Neural cell (in vitro differentiated cells): ENCODE measurements around the gene PRR15L. TPM values are rescaled to one million over a fixed set of nuclear protein-coding genes. Genes with fewer than 3 reads are reported as not detected.

Experiments used
- H2AFZ ChIP-seq: fragments of 200-600, 300-800 bp; sonication (generic), shearing (Covaris generic); 2 replicates; pipeline ENCODE4 v1.6.0; 2014; ENCODE audit warnings: low read depth, mild to moderate bottlenecking, antibody characterized with exemption, low read length, moderate library complexity
- H3F3A ChIP-seq: fragments of 200-600 bp; shearing (Covaris generic); 2 replicates; pipeline ENCODE4 v1.6.1; 2016; ENCODE audit warnings: mild to moderate bottlenecking, moderate library complexity, mixed read lengths, antibody characterized with exemption, low read length; ENCODE audit not compliant: insufficient read depth, poor library complexity, severe bottlenecking
- H3K27ac ChIP-seq: fragments of 200-600, 300-800 bp; sonication (generic), shearing (Covaris generic); 2 replicates; pipeline ENCODE4 v1.5.1; 2014; ENCODE audit warnings: mild to moderate bottlenecking, low read length, moderate library complexity
- H3K27me3 ChIP-seq: fragments of 300-800, 200-600 bp; sonication (generic), shearing (Covaris generic); 2 replicates; pipeline ENCODE4 v1.6.0; 2014; ENCODE audit warnings: mild to moderate bottlenecking, low read depth, low read length, moderate library complexity; ENCODE audit not compliant: insufficient read depth
- H3K36me3 ChIP-seq: fragments of 300-800, 200-600 bp; sonication (generic), shearing (Covaris generic); 2 replicates; pipeline ENCODE4 v1.5.1; 2014; ENCODE audit warnings: mild to moderate bottlenecking, antibody characterized with exemption, low read length, moderate library complexity; ENCODE audit not compliant: insufficient read depth
- H3K4me2 ChIP-seq: fragments of 300-800, 200-600 bp; sonication (generic), shearing (Covaris generic); 2 replicates; pipeline ENCODE4 v1.6.0; 2014; ENCODE audit warnings: mild to moderate bottlenecking, low read length
- H3K4me3 ChIP-seq: fragments of 300-800, 200-600 bp; sonication (generic), shearing (Covaris generic); 2 replicates; pipeline ENCODE4 v1.5.1; 2014; ENCODE audit warnings: mild to moderate bottlenecking, low read length, moderate library complexity
- H3K79me2 ChIP-seq: fragments of 200-600 bp; shearing (Covaris generic); replicated peaks from 2 replicates; pipeline ENCODE4 v1.6.0; 2014; ENCODE audit warnings: mild to moderate bottlenecking, low read length, moderate library complexity; ENCODE audit not compliant: insufficient read depth
- H3K9ac ChIP-seq: fragments of 300-800, 200-600 bp; sonication (generic), shearing (Covaris generic); 2 replicates; pipeline ENCODE4 v1.6.1; 2016; ENCODE audit warnings: mild to moderate bottlenecking, low read length, mixed read lengths
- H3K9me2 ChIP-seq: fragments of 200-600 bp; shearing (Covaris generic); 2 replicates; pipeline ENCODE4 v1.6.1; 2016; ENCODE audit warnings: mild to moderate bottlenecking, low read length, mixed read lengths; ENCODE audit not compliant: insufficient read depth
- H3K9me3 ChIP-seq: fragments of 200-600, 300-800 bp; sonication (generic), shearing (Covaris generic); 2 replicates; pipeline ENCODE4 v1.6.1; 2016; ENCODE audit warnings: mild to moderate bottlenecking, mixed run types, low read length, moderate library complexity, mixed read lengths
- H4K20me1 ChIP-seq: fragments of 200-600 bp; shearing (Covaris generic); 2 replicates; pipeline ENCODE4 v1.6.1; 2016; ENCODE audit warnings: mild to moderate bottlenecking, mixed run types; ENCODE audit not compliant: insufficient read depth
- EP300 ChIP-seq: fragments of 450-650 bp; conservative IDR thresholded peaks from 2 replicates; pipeline ENCODE4 v1.6.1; 2014; ENCODE audit warnings: antibody characterized with exemption, mild to moderate bottlenecking, moderate library complexity; ENCODE audit not compliant: poor library complexity, severe bottlenecking
- EZH2 ChIP-seq: fragments of 200-600, 300-800 bp; shearing (Covaris generic), sonication (generic); IDR thresholded peaks from 2 replicates; pipeline ENCODE4 v1.6.1; 2014; ENCODE audit warnings: antibody characterized with exemption, low read length, borderline replicate concordance, mild to moderate bottlenecking; ENCODE audit not compliant: insufficient read depth, poor library complexity, severe bottlenecking
- MXI1 ChIP-seq: fragments of 450-650 bp; conservative IDR thresholded peaks from 2 replicates; pipeline ENCODE4 v1.6.1; 2014; ENCODE audit warnings: antibody characterized with exemption, mild to moderate bottlenecking; ENCODE audit not compliant: poor library complexity, severe bottlenecking
- POLR2AphosphoS5 ChIP-seq: IDR thresholded peaks from 2 replicates; pipeline ENCODE4 v1.6.1; 2012
- RAD21 ChIP-seq: fragments of 450-650 bp; conservative IDR thresholded peaks from 2 replicates; pipeline ENCODE4 v1.6.1; 2014; ENCODE audit warnings: antibody characterized with exemption, mild to moderate bottlenecking, moderate library complexity
- REST ChIP-seq: IDR thresholded peaks from 2 replicates; pipeline ENCODE4 v1.6.1; 2012; ENCODE audit warnings: borderline replicate concordance
- SMC3 ChIP-seq: fragments of 450-650 bp; conservative IDR thresholded peaks from 2 replicates; pipeline ENCODE4 v1.6.1; 2014; ENCODE audit warnings: antibody characterized with exemption, mild to moderate bottlenecking, moderate library complexity; ENCODE audit not compliant: poor library complexity
- TAF1 ChIP-seq: IDR thresholded peaks from 2 replicates; pipeline ENCODE4 v1.6.1; 2012; ENCODE audit warnings: low read depth
- polyA plus RNA-seq: library from polyadenylated mRNA; depleted of rRNA; stranded (reverse); fragments of >200 nt; gene quantifications from 2 replicates; pipeline ENCODE4 v1.2.3, GENCODE V29; 2014
- TF ChIP-seq, protein P1 (sequence below): fragments of 450-650 bp; IDR thresholded peaks from 2 replicates; pipeline ENCODE4 v1.5.1; 2014; ENCODE audit warnings: antibody characterized with exemption, mild to moderate bottlenecking, moderate library complexity; ENCODE audit not compliant: poor library complexity, severe bottlenecking

The PRR15L gene
- polyA plus RNA-seq, 1 donor from 2014 or later: not detected

DNA sequence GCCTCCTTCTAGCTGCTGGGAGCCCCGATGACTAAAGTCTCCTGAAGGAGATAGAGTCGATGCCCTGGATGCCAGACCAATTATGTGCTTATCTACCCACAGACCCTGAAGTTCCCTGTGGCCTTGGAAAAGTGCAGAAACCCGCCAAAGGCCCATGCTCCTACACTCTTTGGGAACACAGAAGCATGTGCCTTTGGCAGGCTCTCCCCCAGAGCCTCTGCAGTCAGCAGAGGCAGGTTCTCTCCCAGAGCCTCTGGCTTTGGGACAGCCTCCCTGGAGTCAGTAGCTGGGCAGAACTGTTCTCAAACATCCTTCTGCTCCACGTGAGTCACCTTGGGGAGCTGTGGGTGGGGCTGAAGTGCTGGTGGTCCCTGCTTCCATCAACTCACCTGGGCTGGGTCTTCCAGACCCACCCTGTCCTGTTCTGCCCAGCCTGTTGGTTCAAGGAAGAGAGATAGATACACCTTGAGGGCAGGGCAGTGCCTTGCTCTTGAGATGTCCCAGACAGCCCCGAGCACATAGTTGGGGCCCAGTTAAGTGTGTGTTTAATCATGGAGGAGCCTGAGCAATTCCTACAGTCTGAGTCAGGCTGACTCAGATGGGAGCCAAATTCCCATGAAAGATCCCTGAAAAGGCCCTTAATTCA is 10.0 kb upstream of the PRR15L start:
- no peak overlapping the region for H2AFZ ChIP-seq
- no peak overlapping the region for H3K9ac ChIP-seq
- no peak overlapping the region for H3K4me2 ChIP-seq

DNA sequence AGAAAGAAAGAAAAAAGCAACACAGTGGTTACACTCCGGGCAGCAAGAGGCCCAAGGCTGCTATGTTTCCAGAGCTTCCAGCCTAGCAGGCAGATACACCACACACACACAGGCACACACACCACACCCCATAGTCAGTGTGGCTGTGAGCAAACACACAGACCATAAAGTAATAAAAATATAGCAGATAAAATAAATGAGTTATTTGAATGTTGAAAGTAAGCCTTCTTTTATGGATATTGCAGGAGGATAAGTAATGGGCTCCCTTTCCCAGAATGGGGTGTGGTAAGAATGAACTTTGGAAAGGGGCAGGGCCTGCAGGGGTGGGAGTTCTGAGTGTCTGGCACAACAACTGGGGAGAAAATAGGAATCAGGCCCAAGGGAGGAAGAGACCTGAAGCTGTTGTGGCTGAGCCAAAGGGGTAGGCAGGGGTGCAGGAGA is 8.4 kb upstream of the PRR15L start:
- TF ChIP-seq, protein P1, sequence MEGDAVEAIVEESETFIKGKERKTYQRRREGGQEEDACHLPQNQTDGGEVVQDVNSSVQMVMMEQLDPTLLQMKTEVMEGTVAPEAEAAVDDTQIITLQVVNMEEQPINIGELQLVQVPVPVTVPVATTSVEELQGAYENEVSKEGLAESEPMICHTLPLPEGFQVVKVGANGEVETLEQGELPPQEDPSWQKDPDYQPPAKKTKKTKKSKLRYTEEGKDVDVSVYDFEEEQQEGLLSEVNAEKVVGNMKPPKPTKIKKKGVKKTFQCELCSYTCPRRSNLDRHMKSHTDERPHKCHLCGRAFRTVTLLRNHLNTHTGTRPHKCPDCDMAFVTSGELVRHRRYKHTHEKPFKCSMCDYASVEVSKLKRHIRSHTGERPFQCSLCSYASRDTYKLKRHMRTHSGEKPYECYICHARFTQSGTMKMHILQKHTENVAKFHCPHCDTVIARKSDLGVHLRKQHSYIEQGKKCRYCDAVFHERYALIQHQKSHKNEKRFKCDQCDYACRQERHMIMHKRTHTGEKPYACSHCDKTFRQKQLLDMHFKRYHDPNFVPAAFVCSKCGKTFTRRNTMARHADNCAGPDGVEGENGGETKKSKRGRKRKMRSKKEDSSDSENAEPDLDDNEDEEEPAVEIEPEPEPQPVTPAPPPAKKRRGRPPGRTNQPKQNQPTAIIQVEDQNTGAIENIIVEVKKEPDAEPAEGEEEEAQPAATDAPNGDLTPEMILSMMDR: no peak
- Histone ChIP-seq H3K4me2 (no peak overlapping the region), H3K9me2 (no peaks in the 10 kb centered on the region), H3K36me3 (no peaks in the 10 kb centered on the region), H3K9me3 (no peaks in the 10 kb centered on the region), H3K9ac (no peak overlapping the region), H3K79me2 (no peaks in the 10 kb centered on the region), H3F3A (no peaks in the 10 kb centered on the region), H3K27ac (no peak overlapping the region), H3K4me3 (no peak overlapping the region), H3K27me3 (no peaks in the 10 kb centered on the region), H4K20me1 (no peaks in the 10 kb centered on the region), H2AFZ (no peak overlapping the region)

More for the DNA sequence above, 10.0 kb upstream of the PRR15L start:
- Histone ChIP-seq H3K27me3 (no peaks in the 10 kb centered on the region), H3K4me3 (no peak overlapping the region), H3K79me2 (peaks cover 9% of the 10 kb centered on the region), H3K36me3 (no peaks in the 10 kb centered on the region), H3F3A (no peaks in the 10 kb centered on the region), H3K9me2 (no peaks in the 10 kb centered on the region), H3K9me3 (no peaks in the 10 kb centered on the region), H4K20me1 (no peaks in the 10 kb centered on the region), H3K27ac (no peak overlapping the region)
- TF ChIP-seq REST (no peak), EZH2 (no peak), TAF1 (no peak), RAD21 (no peak), SMC3 (no peak), EP300 (no peak), MXI1 (no peak), POLR2AphosphoS5 (no peak)
- TF ChIP-seq, protein P1: no peak
